Panc1 (cell line): ENCODE results near the gene LAP3.

Experiments
- POLR2AphosphoS5 ChIP-seq: IDR thresholded peaks from 2 replicates; pipeline ENCODE4 v1.6.1; 2012; ENCODE audit warnings: mild to moderate bottlenecking, low read depth, low read length, moderate library complexity
- SIN3A ChIP-seq: IDR thresholded peaks from 2 replicates; pipeline ENCODE4 v1.6.1; 2012; ENCODE audit warnings: low read depth, mild to moderate bottlenecking, low read length, moderate library complexity, borderline replicate concordance; ENCODE audit not compliant: insufficient read depth
- TCF7L2 ChIP-seq: IDR thresholded peaks from 2 replicates; pipeline ENCODE4 v1.6.1; 2011; ENCODE audit warnings: mild to moderate bottlenecking, low read depth, low read length, inconsistent platforms
- TF ChIP-seq, protein P1 (sequence below): fragments of 450-650 bp; IDR thresholded peaks from 2 replicates; pipeline ENCODE4 v1.5.1; 2017; ENCODE audit warnings: mild to moderate bottlenecking
- TF ChIP-seq, protein P2 (sequence below), 2 experiments: IDR thresholded peaks; 2 replicates each; pipeline ENCODE4 v1.6.1; 2011 to 2012; ENCODE audit warnings: low read depth in 2 of 2, control low read depth in 1 of 2, low read length in 1 of 2, mild to moderate bottlenecking in 1 of 2, moderate library complexity in 1 of 2; ENCODE audit not compliant: insufficient read depth in 1 of 2

DNA sequence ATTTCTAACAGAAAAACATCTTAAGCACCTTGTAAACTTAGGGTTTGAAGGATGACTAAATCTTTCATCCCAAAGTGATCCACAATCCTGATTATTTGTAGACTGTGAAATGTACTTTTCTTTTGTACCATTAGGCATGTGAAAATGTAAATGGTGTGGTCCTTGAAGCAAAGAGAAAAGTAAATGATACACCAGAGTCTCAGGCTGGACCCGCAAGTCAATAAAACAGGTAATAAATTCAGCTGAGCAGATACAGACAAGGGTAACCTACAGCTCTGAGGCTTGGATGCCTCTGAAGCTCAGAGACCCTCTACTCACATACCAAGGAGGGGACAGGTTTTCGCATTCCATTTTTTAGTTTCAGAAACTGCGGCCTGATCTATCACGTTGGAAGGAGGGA, 2.8 kb upstream of the LAP3 start:
- TF ChIP-seq, protein P1, sequence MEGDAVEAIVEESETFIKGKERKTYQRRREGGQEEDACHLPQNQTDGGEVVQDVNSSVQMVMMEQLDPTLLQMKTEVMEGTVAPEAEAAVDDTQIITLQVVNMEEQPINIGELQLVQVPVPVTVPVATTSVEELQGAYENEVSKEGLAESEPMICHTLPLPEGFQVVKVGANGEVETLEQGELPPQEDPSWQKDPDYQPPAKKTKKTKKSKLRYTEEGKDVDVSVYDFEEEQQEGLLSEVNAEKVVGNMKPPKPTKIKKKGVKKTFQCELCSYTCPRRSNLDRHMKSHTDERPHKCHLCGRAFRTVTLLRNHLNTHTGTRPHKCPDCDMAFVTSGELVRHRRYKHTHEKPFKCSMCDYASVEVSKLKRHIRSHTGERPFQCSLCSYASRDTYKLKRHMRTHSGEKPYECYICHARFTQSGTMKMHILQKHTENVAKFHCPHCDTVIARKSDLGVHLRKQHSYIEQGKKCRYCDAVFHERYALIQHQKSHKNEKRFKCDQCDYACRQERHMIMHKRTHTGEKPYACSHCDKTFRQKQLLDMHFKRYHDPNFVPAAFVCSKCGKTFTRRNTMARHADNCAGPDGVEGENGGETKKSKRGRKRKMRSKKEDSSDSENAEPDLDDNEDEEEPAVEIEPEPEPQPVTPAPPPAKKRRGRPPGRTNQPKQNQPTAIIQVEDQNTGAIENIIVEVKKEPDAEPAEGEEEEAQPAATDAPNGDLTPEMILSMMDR, result no peak
- no peak for TF ChIP-seq POLR2AphosphoS5
- TF ChIP-seq, protein P2, sequence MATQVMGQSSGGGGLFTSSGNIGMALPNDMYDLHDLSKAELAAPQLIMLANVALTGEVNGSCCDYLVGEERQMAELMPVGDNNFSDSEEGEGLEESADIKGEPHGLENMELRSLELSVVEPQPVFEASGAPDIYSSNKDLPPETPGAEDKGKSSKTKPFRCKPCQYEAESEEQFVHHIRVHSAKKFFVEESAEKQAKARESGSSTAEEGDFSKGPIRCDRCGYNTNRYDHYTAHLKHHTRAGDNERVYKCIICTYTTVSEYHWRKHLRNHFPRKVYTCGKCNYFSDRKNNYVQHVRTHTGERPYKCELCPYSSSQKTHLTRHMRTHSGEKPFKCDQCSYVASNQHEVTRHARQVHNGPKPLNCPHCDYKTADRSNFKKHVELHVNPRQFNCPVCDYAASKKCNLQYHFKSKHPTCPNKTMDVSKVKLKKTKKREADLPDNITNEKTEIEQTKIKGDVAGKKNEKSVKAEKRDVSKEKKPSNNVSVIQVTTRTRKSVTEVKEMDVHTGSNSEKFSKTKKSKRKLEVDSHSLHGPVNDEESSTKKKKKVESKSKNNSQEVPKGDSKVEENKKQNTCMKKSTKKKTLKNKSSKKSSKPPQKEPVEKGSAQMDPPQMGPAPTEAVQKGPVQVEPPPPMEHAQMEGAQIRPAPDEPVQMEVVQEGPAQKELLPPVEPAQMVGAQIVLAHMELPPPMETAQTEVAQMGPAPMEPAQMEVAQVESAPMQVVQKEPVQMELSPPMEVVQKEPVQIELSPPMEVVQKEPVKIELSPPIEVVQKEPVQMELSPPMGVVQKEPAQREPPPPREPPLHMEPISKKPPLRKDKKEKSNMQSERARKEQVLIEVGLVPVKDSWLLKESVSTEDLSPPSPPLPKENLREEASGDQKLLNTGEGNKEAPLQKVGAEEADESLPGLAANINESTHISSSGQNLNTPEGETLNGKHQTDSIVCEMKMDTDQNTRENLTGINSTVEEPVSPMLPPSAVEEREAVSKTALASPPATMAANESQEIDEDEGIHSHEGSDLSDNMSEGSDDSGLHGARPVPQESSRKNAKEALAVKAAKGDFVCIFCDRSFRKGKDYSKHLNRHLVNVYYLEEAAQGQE (IDR thresholded peaks at IDR 0.05; ENCODE audit: insufficient read depth in 1 of 2, low read depth in 2 of 2, low read length in 1 of 2), result no peak
- no peak for TF ChIP-seq SIN3A
- no peak for TF ChIP-seq TCF7L2
